ENCODE results near the gene SHPK. TPM values are rescaled to one million over a fixed set of nuclear protein-coding genes. Genes with fewer than 3 reads are reported as not detected.

SHPK gene
- polyA plus RNA-seq, 4 donors = 9.6 to 17.3 (median 14.7) TPM

DNA sequence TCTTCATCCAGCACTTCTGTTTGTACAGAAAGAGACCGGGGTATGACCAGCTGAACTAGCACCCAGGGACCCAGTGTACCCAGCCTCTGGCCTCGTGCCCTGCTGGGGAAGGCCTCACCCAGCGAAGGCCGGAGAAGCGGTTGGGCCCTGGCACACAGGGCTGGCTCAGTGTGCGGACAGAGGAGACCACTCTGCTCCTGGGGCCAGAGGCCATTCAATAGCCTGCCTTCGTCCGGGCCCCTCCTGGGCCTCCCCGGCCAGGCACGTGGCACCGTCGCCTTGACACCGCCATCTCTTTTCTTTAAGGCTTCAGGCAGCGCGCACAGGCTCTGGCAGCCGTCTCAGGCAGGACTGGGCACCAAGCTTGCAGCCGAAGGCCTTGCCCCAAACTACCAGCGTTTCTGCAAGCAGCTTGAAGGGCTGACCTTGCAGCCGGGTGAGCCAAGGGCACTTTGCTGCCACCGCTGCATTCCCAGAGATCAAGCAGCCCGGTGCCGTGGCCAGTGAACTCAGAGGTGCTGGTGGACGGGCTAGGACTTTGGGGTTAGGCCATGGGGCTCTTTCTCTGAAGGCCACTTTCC is 24.4 kb upstream of the SHPK start:
- DNase-seq (ENCODE audit: low read depth in 4 of 4, low spot score in 3 of 4) = no peak

DNA sequence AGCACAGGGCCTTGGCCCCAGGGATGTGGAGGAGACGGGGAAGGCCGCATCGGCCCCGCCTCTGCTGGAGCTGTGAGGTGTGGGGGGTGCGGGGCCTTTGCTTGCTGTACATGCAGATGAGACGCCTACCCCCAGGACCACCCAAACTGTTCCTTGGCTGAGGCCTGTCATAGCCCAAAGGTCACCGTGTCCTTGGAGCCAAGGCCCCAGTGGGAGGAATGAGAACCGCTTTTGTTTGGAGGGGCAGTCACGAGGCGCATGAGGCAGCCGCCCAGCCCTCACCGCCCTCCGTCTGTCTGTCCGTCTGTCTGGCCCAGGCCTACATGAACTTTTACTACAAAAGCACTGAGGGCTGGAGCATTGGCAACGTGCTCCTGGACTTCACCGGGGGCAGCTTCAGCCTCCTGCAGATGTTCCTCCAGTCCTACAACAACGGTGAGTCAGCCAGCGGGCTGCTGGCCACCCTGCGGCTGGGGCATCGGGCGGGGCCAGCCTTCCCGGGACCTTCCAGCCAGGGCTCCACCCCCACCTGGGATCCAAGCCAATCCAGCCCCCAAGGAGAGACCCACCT is 23.6 kb upstream of the SHPK start:
- DNase-seq (ENCODE audit: low read depth in 4 of 4, low spot score in 3 of 4) = no peak

DNA sequence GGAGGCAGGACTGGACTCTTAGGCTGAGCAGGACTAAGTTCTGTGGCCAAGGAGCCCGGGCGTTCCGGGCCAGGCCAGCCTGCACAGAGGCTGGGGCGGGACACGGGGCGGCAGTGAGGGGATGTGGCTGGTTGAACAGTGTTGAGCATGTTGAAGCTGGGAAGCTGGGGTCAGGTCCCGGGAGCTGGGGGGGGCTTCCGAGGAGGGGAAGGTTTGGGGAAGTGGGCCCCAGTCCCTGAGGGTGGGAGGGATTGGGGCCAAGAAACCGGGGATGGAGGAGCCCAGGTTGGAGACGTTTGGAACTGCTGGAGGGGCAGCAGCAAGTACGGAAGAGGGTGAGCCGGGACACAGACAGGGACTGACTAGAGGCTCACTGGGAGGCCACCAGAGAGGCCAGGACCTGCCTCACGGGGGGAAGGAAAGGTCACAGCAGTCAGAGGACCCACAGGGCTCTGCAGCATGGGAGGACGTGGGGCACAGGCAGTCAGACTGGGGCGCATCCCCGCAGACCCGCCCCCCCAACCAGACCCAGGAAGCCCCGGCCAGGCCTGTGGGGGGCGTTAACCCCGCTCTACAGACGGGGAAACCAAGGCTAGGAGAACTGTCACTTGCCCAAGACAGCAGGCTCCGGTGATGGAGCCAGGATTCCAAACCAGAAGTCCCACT is 22.9 kb upstream of the SHPK start:
- no peak for DNase-seq (ENCODE audit: low read depth in 4 of 4, low spot score in 3 of 4)

DNA sequence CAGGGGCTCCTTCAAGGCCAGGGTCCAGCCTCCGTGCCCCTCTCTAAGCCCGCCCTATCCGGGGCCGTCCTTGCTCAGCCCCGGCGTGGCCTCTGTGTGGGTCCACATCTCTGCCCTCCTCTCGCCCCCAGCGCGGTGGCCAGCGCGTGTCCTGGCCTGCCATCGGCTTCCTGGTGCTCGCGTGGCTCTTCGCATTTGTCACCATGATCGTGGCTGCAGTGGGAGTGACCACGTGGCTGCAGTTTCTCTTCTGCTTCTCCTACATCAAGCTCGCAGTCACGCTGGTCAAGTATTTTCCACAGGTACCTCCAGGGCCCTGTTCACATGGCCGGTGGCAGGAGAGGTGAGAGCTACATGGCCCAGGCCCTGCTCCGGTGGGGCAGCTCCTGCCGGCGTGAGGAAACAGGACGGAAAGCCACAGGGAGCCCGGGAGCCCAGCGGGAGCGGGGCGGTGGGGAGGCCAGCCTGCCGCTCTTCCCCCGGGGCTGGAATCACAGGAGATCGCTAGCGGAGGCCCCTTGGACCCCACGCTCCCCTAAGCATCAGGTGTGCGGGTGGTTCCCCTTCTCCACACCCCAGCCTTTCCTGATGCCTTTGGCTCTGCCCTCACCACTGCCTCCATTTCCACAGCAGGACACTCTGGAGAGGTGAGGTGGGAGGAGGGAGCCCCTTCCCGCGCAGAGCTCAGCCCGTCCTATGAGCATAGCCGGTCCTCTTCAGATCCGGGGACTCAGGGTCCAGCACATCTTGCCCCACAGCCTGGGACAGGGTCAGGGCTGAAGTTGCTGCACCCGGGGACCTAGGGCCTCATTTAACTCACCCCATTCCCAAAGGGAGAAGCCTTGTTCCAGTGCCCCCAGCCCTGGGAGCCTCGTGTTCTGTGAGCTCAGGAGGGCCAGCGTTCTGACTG is 22.1 kb upstream of the SHPK start:
- DNase-seq (ENCODE audit: low read depth in 4 of 4, low spot score in 3 of 4) = no peak

DNA sequence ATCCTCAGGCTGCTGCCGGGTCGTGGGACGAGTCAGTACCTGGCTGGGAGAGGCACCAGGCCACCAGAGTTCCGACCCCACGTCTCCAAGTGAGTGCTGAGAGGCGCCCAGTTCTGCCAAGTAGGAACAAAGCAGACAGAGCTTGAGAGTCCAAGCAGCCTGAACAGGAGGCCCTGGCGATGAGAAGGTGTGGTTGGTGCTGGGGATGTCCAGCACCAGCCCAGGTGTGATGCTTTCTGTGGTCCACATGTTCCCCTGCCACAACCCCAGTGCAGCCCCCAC is 21.5 kb upstream of the SHPK start:
- DNase-seq (ENCODE audit: low read depth in 4 of 4, low spot score in 3 of 4) = no peak

DNA sequence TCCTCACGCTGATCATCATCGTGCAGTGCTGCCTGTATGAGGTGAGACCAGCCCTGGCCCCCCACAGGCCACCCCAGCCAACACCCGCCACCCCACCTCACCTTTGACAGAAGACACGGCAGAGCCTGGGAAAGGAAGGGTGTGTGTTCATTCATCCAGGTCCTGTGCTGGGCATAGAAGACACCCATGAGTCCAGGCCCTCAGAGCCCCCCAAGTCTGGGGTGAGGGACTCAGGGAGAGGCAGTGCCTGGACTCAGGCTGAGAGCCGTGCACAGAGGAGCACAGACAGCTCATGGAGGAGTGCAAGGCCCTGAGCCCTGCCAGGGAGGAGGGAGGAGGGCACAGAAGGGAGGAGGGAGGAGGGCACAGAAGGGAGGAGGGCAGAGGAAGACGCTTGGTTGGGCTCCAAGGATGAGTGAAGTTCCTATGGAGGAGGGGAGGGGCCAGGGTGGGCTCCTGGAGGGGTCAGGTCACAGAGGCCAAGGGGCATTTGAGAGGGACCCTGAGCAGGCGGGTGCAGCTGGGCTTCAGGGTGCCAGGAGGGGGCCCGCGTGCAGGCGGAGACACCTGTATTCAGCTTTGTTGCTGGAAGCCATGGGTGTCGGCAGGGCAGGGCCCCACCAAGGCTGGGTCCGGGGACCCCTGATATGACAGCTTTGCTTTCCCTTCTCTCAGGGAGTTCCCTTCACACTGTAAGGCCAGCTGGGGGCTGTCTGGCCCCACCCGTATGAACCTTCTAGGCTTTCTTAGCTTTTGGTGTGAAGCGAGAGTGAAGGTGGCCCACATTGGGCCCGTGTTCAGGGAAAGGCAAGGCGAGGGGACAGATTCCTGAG is 20.9 kb upstream of the SHPK start:
- DNase-seq (ENCODE audit: low read depth in 4 of 4, low spot score in 3 of 4) = no peak

DNA sequence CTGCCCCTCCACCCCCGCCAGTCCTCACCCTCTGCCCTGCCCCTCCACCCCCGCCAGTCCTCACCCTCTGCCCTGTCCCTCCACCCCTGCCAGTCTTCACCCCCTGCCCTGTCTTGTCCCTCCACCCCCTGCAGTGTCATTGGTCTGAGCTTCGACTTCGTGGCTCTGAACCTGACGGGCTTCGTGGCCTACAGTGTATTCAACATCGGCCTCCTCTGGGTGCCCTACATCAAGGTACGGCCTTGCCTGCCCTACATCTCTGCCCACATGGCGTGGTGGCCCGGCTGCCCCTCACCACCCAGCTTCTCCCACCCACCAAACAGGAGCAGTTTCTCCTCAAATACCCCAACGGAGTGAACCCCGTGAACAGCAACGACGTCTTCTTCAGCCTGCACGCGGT is 20.3 kb upstream of the SHPK start:
- no peak for DNase-seq (ENCODE audit: low read depth in 4 of 4, low spot score in 3 of 4)

DNA sequence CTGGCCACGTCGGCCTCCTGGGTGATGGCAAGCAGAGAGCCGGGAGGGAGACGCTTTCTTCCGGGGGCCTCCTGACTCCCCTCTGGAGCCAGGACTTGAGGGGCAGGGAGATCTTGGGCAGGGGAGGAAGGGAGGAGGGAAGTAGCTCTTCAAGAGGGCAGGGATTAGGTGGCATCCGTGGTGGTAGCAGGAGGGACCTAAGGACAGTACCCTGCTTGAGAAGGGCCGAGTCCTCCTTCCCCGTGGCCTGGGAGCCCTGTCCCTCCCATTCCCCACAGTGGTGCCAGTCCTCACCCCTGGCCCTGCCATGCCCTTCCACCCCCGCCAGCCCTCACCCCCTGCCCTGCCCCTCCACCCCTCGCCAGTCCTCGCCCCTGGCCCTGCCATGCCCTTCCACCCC is 19.7 kb upstream of the SHPK start:
- no peak for DNase-seq (ENCODE audit: low read depth in 4 of 4, low spot score in 3 of 4)

DNA sequence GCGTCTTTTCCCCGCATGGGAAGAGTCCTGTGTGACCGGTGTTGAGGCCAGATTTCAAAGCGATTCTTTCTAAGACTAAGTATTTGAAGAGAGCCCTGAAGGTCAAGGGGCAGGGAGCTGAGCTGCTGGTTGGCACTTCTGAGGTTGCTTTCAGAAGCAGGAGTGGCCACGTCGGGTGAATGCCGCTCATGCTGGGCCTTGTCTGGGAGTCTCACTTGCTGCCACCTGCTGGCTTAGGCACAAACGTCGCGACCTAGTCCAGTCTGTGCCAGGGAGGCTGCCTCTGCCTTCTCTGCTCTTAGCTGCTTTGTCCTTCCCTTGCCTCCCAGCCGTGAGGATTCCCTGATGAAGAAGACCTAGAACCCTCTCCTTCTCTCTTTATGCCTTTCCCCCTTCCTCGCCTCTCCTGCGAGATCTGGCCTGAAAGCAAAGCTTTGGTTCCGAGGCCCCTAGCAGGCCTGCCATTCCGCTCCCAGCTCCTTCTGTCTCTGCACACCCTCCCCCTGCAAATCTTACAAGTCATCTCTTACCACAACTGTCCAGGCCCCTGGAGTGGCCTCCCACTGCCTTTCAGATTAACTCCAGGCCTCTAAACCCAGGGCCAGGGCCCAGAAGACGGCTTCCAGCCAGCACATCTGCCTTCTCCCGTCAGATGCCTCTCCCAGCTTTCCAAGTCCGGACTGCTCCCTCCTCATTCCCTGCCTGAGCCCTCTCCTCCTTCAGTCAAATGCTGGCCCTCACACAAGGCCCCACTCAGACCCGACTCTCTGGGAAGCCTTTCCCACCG is 11.9 kb upstream of the SHPK start:
- no peak for DNase-seq (ENCODE audit: low read depth in 4 of 4, low spot score in 3 of 4)

DNA sequence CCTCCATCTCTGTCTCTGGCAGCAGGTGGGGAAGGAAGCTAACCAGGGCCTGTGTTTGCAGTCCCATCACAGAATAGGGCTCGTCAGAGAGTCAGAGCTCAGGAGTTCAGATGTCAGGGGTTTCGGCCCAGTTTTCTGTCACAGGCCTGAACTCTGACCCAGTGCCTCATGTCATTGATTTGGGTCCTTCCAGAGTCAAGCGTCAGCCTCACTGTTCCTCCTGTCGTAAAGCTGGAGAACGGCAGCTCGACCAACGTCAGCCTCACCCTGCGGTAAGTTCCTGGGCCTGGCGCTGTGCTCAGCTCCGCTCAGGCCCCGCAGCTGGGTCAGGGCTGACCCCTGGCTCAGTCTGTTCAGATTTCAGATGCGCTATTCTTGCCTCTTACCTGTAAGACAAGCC is 11.2 kb upstream of the SHPK start:
- DNase-seq (ENCODE audit: low read depth in 4 of 4, low spot score in 3 of 4) = no peak

DNA sequence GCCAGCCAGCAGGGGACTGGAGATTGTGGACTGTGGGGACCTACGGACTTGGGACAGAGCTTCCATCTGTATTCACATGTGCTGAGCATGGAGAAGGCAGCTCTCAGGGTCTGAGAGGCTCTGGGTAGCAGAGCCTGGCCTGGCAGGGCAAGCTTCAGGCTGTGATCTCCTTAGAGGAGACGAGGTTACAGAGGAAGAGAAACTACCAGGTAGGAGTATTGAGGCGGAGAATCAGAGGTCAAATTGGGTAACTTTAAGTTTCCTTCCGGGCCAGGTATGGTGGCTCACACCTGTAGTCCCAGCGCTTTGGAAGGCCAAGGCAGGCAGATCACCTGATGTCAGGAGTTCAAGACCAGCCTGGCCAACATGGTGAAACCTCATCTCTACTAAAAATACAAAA is 9.3 kb upstream of the SHPK start:
- no peak for DNase-seq (ENCODE audit: low read depth in 4 of 4, low spot score in 3 of 4)

DNA sequence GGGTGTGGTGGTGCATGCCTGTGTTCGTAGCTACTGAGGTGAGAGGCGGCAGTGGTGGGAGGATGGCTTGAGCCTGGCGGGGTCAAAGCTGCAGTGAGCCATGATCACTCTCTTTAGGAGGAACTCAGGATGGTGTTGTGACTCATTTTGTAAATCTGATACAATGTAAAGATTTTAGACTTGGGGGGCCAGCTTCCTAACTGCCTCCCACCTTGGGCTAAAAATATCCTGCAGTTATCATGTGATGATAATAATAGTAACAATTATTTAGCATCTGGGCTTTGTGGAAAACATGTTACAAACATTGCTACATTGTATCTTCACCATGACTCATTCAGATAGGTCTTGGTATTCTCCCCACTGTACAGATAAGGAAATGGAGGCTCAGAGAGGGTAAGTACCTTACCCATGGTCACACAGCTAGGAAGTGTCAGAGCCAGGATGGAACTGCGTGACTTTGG is 7.9 kb upstream of the SHPK start:
- DNase-seq (ENCODE audit: low read depth in 4 of 4, low spot score in 3 of 4) = no peak

DNA sequence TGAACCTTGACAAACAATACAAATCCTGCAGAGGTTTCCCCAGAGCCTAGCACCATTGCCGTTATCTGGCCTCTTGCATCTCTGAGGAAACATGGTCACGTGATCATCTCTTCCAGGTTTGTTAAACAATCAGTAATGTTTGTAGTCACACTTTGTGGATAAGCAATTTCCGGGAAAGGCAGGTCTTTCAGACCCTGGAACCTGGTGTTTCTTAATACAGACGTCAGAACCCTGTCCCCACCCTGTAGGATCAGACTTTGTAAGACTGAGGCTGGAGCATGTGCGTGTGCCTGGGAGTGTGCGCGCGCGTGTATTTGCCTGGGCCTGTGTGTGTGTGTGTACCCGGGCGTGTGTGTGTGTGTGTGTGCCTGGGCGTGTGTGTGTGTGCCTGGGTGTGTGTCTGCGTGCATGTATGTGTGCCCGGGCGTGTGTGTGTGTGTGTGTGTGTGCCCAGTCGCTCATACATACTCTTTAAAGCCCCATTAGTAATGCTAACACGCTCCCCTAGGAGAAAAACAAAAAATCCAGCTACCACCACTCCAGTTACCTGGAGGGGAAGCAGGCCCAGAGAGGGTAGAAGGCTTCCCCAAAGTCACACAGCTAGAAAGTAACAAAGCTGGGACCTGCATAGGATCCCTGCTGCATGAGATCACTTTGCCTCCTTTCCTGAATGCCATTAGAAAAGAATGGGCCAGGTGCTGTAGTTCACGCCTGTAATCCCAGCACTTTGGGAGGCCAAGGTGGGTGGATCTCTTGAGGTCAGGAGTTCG is 5.9 kb upstream of the SHPK start:
- no peak for DNase-seq (ENCODE audit: low read depth in 4 of 4, low spot score in 3 of 4)

DNA sequence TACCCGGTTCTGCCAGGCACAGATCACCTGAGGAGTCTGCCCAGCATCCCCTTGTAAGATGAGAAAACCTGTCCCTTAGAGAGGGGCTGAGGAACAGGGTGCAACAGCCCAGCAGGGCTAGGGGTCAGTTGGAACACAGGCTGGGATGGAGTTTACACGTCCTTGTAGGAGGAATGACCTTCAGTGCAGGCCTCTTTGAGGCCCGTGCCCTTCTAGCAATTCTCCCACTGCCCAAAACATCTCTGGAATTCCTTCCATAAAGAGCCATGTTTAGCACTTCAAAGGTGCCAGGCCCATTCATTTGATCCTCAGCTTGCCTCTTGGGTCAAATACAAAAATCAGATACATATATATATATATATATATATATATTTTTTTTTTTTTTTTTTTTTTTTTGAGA is 5.0 kb upstream of the SHPK start:
- no peak for DNase-seq (ENCODE audit: low read depth in 4 of 4, low spot score in 3 of 4)

DNA sequence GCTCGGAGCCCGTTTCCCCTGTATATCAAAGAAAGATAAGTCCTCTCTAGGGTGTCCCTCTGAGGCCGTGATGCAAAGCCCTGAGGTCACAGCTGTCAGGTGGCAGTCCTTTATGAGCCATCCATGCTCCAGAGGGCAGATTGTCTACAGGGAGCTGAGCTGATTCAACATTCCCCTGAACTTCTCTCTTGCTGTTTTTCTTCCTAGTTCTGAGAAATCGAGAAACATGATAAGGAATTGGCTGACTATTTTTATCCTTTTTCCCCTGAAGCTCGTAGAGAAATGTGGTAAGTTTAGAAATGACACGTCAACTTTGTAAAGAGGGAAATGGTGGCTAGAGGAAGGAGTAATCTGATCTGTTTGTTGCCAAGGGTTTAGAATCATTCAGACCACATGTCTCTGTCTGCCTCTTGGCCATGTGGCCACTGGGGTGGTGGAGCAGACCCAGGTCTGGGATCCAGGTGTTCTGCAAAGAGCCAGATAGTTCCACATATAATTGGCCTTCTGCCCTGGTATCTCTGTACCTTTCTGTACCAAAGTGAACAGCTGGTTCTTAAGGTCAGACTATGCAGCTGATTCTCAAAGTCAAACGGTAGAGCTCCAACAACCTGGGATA is 4.0 kb upstream of the SHPK start:
- DNase-seq (ENCODE audit: low read depth in 4 of 4, low spot score in 3 of 4) = no peak

DNA sequence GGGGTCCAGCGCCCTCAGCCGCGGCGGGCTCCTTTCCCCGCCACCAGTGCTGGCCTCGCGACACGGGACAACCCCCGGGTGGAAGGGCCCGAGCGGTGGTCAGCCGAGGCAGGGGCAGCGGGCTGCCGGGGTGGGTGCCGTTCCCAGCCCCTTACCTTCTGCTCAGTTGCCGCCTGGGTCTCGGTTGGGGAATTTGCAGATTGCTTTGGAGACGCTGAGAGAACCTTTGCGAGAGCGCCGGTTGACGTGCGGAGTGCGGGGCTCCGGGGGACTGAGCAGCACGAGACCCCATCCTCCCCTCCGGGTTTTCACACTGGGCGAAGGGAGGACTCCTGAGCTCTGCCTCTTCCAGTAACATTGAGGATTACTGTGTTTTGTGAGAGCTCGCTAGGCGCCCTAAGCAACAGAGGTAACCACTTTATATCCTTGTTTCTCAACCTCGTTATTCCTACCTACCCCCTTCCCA is 891 bp upstream of the SHPK start:
- no peak for DNase-seq (ENCODE audit: low read depth in 4 of 4, low spot score in 3 of 4)

DNA sequence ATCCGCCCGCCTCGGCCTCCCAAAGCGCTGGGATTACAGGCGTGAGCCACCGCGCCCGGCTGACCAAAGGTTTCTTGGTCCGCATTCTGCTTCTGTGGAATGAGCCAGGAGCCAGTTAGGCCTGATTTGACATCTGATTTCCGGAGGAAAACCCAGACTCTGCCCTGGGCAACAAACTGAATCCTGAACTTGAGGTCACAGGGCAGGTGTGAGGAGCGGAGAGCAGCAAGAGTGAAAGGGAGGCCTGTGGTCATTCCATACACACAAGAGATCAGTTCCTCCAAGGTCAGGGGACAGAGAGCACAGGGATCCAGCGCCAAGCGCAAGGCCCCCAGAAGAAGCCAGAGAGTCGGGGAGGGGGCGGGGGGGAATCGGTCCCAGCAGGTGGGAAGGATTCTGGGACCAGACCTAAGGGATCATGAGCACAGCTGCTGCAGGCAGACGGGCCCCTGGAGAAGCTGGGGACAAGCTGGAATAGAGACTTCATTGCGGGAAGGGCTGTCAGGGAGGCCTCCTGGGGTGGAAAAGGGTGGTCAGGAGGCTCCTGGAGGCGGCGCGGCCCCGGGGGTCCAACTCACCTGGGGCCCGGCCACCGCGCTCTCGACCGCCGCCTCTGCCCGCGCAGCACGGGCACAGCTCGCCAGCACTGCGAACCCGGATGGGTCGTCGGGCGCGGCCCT is 436 bp downstream of the SHPK start:
- DNase-seq (ENCODE audit: low read depth in 4 of 4, low spot score in 3 of 4) = peak in 1 of 4 donors; percentile 38

DNA sequence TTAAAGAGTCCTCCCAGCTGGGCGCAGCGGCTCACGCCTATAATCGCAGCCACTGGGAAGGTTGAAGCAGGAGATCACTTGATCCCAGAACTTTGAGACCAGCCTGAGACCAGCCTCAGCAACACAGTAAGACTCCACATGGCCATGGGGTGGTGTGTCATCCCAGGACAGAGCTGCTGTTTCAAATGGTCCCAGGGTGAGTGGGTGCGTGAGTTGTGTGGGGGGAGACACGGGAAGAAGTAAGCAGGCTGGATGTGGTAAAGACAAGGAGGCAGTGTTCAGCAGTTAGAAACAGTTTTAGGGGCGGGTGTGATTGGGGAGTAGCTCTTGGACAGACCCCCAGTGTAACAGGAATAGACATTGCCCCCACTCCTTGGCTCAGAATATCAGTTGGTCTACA is 3.8 kb downstream of the SHPK start:
- no peak for DNase-seq (ENCODE audit: low read depth in 4 of 4, low spot score in 3 of 4)

Data from left renal pelvis (tissue), 4 donors.